ENCODE results near the gene TTC19. TPM values are rescaled to one million over a fixed set of nuclear protein-coding genes. Genes with fewer than 3 reads are reported as not detected.

The TTC19 gene
- total RNA-seq, 1 experiment from 2014 or later: 53.5 TPM

GRCh38 chr17:16068323-16068722, 68.7 kb downstream of the TTC19 start:
- H3K36me3 ChIP-seq (ENCODE audit: low read depth): 0 out of 2 replicates have a peak, but pooled peaks cover 5% of the 10 kb centered on the region
- no peaks in the 10 kb centered on the region for H4K20me1 ChIP-seq (ENCODE audit: insufficient read depth)
- TF ChIP-seq EZH2 (IDR thresholded peaks at IDR 0.05; ENCODE audit: low read depth): no peak
- TF ChIP-seq CTCF (conservative IDR thresholded peaks at IDR 0.05): no peak
- H3K9me3 ChIP-seq (ENCODE audit: insufficient read depth, low read depth): no peaks in the 10 kb centered on the region
- H3K79me2 ChIP-seq (ENCODE audit: low read depth): no peaks in the 10 kb centered on the region
- ChIA-PET POLR2A (ENCODE audit: unreplicated experiment) (no interaction called here), CTCF (no interaction called here)
- H2AFZ ChIP-seq: no peak overlapping the region
- no peak overlapping the region for H3K4me2 ChIP-seq
- no peak overlapping the region for H3K4me3 ChIP-seq
- intact Hi-C loops (cut with micrococcal nuclease; ENCODE audit: unreplicated experiment): no loop called here
- no peaks in the 10 kb centered on the region for H3F3A ChIP-seq (ENCODE audit: insufficient read depth, low read depth)
- H3K4me1 ChIP-seq (replicated peaks; ENCODE audit: insufficient read depth): no peaks in the 10 kb centered on the region
- H3K9me2 ChIP-seq (ENCODE audit: insufficient read depth): no peaks in the 10 kb centered on the region
- no peak overlapping the region for H3K27ac ChIP-seq
- no TSS peak for BruUV-seq (replicated peaks)
- no peak for DNase-seq
- no peaks in the 10 kb centered on the region for H3K27me3 ChIP-seq (ENCODE audit: insufficient read depth, low read depth)

- H3K9me3 ChIP-seq (ENCODE audit: insufficient read depth, low read depth): no peaks in the 10 kb centered on the region
- H3K9me2 ChIP-seq (ENCODE audit: insufficient read depth): no peaks in the 10 kb centered on the region
- no peaks in the 10 kb centered on the region for H3K27me3 ChIP-seq (ENCODE audit: insufficient read depth, low read depth)
- TF ChIP-seq CTCF (conservative IDR thresholded peaks at IDR 0.05) (no peak), EZH2 (IDR thresholded peaks at IDR 0.05; ENCODE audit: low read depth) (no peak)
- intact Hi-C loops (cut with micrococcal nuclease; ENCODE audit: unreplicated experiment): no loop called here
- H3K4me3 ChIP-seq: no peak overlapping the region
- H4K20me1 ChIP-seq (ENCODE audit: insufficient read depth): no peaks in the 10 kb centered on the region
- H3K27ac ChIP-seq: no peak overlapping the region
- no peak for DNase-seq
- H3K4me1 ChIP-seq (replicated peaks; ENCODE audit: insufficient read depth): no peaks in the 10 kb centered on the region
- ChIA-PET CTCF (no interaction called here), POLR2A (ENCODE audit: unreplicated experiment) (no interaction called here)
- 0 out of 2 replicates have a peak, but pooled peaks cover 10% of the 10 kb centered on the region for H3K36me3 ChIP-seq (ENCODE audit: low read depth)
- H2AFZ ChIP-seq: no peak overlapping the region
- BruUV-seq (replicated peaks): no TSS peak
- no peaks in the 10 kb centered on the region for H3F3A ChIP-seq (ENCODE audit: insufficient read depth, low read depth)
- H3K79me2 ChIP-seq (ENCODE audit: low read depth): no peaks in the 10 kb centered on the region
- no peak overlapping the region for H3K4me2 ChIP-seq
Measured at GRCh38 chr17:16072031-16072430, 72.4 kb downstream of the TTC19 start.

GRCh38 chr17:16073845-16074244, 74.2 kb downstream of the TTC19 start:
- POLR2A ChIA-PET (ENCODE audit: unreplicated experiment): no interaction called here
- Histone ChIP-seq H3K4me3 (no peak overlapping the region), H2AFZ (no peak overlapping the region), H3K9me2 (ENCODE audit: insufficient read depth) (no peaks in the 10 kb centered on the region), H3K9me3 (ENCODE audit: insufficient read depth, low read depth) (no peaks in the 10 kb centered on the region), H4K20me1 (ENCODE audit: insufficient read depth) (no peaks in the 10 kb centered on the region), H3F3A (ENCODE audit: insufficient read depth, low read depth) (no peaks in the 10 kb centered on the region), H3K36me3 (ENCODE audit: low read depth) (peaks cover 12% of the 10 kb centered on the region; the same call in 1 of the 2 replicates), H3K27ac (no peak overlapping the region), H3K79me2 (ENCODE audit: low read depth) (no peaks in the 10 kb centered on the region), H3K4me2 (no peak overlapping the region), H3K4me1 (replicated peaks; ENCODE audit: insufficient read depth) (no peaks in the 10 kb centered on the region), H3K27me3 (ENCODE audit: insufficient read depth, low read depth) (no peaks in the 10 kb centered on the region)
- DNase-seq: no peak
- CTCF ChIA-PET: interaction anchor here (0.6 kb wide), 1 partner anchor 75 kb away, joined by 3 read pairs; no protein-coding TSS in a partner anchor
- BruUV-seq (replicated peaks): no TSS peak
- intact Hi-C loops (cut with micrococcal nuclease; ENCODE audit: unreplicated experiment): no loop called here
- TF ChIP-seq CTCF (conservative IDR thresholded peaks at IDR 0.05) (no peak), EZH2 (IDR thresholded peaks at IDR 0.05; ENCODE audit: low read depth) (no peak)
